Activated T-helper 1 cell treated with anti-CD3 and anti-CD28 coated beads, Interleukin-2, amount 50 U/mL, for 16 hours (primary cell): ENCODE measurements around the gene GRB7.
A peak's percentile ranks its signal among the peaks of the same experiment; 100 is the strongest.
"Not testable (repeated sequence)": the region's sequence is repeated elsewhere in the genome, so short reads cannot be mapped to it uniquely, and the experiment has no call there.

Source experiments
- DNase-seq, 2 donors: peaks; one replicate each; pipeline ENCODE4 v3.0.0-alpha.2; 2020; ENCODE audit warnings: low read depth in 1 of 2, low spot score in 1 of 2

The GRB7 gene

GRCh38 chr17:39751016-39751543 lies 13.3 kb downstream of the GRB7 start:
- DNase-seq = no peak

DNA sequence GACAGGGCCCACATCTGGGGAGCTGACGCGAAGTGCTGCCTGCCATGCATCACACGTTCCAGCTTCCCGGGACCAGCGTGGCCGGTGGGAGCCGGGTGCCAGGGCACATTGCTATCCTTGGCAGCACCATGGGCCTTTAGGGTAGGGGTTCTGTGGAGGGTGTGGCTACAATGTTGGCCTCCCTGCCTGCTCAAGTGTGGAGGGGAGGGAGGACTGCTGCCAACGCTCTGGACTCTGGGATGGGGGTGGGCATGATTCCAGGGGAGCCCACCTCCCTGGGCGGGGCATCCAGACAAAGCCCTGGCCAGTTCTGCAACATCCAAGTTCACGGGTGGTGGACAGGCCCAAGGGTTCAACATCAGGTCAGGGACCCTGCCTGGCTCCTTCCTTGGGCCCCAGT lies 13.9 kb downstream of the GRB7 start:
- DNase-seq = no peak

DNA sequence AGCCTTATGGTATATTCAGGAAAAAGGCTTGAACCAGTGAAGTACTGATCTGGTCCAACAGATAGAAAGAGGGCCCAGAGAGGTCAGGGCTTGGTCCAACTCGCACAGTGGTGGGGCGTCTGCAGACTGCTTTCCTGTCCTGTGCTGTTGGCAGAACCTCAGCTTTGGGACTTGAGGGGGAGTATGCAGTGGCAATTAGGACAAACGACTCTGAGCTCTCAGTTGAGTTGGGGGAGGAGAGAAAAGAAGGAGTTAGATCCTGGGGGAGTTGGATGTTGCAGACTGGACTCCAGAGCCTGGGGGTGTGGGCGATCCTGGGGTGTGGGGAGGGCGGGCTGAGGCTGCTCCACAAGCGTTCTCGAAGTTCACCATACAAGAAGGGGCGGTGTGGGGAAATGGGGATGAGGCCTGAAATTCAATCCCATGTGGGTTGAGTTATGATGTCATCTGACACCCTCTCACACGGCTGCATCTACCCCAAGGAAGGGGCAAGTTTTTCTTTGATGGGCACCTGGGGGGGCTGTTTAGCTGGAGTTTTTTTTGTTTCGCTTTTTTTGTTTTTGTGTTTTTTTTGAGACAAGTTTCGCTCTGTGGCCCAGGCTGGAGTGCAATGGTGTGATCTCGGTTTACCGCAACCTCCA lies 14.6 kb downstream of the GRB7 start:
- no peak for DNase-seq

DNA sequence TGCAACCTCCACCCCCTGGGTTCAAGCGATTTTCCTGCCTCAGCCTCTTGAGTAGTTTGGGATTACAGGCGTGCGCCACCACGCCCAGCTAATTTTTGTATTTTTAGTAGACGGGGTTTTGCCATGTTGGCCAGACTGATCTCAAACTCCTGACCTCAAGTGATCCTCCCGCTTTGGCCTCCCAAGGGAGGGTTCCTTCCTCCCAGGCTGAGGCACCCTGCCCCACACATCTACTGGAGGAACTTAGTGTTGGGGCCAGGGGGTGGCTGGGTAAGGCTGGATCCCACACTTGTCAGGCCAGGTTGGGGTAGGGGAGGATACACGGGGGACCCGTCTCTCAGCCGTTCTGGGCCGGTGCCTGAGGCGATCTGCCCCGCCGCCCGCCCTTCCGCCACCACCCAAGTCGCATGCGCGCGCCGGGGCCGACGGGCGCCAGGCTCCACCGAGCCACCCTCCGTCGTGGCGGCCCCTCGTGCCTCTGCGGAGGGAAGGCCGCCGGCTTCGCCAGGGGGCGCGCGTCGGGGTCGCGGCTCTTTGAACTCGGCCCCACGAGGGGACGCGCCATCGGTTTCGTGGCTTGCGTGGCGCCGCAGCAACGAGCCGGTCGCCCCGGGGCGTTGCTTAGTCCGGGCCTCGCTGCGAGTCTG lies 15.9 kb downstream of the GRB7 start:
- peak in 1 of 2 donors; percentile 36 for DNase-seq

- peak; percentile 91 to 95 for DNase-seq
These were observed 16.6 kb downstream of the GRB7 start for GRCh38 chr17:39754161-39754957.

- no peak for DNase-seq
These were observed 17.3 kb downstream of the GRB7 start for GRCh38 chr17:39754958-39755553.

DNA sequence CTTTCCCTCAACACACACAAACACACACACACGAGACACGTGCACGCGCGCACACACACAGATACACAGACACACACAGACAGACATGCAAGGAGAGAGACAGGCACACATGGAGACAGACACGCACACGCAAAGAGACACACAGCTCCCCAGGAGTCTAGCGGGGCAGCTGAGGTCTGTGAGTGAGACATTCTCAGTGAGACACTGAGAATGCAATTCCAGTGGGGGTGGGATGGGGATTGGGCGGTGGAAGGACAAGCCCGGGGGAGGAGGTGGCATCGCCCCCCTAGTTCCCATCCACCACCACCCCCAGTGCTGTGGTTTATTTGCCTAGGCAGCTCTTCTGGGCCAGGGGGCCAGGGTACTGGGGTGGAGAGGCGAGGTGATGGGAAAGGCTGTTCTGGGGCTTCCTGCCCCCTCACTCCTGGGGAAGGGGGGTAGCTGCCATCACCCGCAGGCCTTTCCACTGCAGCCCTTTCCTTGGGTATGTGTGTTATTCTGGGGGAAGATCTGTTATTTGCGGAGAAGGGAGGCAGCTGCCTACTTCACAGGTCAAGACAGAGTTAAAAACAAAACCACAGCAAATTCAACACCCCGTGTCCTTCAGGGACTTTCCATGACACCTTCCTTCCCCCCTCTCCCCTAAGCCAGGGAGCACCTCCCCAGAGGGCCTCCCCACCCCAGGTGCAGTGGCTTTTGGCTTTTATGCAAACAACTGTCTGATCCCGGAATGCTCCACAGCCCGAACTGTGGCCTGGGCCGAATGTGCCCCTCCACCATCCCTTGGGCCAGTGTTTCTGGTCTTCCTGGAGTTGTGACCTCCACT lies 18.0 kb downstream of the GRB7 start:
- DNase-seq = peak in 1 of 2 donors; percentile 44

DNA sequence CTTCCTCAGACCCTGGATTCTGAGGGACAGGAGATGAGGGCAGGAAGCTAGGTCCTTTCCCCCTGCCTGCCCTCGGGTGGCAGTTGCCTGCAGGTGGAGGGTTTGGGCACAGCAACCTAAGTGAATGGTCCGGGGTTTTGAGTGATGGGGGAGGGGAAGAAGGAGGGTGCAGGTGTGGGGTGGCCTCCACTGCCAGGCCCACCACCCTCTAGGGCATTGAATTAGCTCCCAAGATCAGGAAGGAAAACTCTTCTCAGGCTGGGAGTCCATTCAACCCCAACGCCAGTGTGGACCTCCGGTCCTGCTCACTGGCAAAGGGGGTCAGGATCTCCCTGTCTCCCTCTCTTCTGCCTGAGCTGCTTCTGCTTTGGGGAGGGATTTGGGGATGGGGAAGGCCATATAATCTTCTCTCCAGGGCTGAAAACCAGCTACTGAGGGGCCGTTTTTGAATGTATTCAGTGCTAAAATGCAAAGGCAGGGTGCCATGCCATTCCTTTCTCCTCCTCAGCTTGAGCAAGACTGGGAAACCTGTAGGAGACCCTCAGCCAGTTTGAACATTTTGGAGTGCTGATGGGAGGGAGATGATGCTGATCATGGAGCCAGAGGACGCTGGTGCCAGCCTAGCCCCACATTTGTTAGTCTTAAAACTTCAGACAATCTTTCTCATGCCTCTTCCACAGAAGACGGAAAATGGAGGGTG lies 18.8 kb downstream of the GRB7 start:
- no peak for DNase-seq

- no peak for DNase-seq
These were observed 19.5 kb downstream of the GRB7 start for GRCh38 chr17:39757176-39757662.

DNA sequence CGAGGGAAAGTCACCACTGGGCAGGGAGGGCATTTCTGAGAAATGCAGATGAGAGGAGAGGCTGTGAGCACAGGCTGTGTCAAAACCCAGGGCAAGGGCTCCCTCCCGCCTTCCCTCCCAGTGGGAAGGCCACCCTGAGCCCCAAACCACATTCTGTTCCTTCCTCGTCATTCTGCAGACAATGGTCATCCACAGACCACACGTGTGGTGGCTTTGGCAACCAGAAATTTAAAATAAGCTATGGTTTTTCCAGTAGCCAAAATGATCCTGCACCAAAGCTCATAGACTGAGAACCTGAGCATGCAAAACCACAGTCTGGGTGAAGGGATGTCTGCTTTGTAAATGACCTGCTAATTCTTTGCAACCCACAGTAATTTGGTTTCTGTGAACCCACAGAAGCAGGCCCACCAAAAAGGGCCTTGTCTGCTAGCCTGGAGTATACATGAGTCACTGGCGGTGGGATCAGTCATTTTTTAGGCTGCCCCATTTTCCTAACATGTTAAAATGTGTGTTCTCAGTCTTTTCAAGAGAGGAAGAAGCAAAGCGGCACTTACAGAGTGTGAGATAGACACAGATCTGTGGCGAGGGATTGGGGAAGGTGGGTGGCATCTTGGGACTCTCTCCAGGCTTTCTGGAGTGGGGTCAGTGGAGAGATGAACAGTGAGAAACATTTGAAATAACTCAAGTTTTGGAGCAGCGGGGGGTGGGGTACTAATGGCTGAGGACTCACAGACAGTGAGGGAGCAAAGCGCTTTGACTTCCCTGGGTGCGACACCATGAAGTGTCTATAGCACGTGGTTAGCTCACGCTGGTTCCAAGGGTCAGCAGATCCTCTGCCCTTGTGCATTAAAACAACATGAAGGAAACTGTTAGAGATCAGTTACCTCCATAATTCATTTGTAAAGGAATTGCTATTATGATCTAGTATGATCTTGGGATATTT lies 20.5 kb downstream of the GRB7 start:
- DNase-seq = peak in 1 of 2 donors; percentile 43

DNA sequence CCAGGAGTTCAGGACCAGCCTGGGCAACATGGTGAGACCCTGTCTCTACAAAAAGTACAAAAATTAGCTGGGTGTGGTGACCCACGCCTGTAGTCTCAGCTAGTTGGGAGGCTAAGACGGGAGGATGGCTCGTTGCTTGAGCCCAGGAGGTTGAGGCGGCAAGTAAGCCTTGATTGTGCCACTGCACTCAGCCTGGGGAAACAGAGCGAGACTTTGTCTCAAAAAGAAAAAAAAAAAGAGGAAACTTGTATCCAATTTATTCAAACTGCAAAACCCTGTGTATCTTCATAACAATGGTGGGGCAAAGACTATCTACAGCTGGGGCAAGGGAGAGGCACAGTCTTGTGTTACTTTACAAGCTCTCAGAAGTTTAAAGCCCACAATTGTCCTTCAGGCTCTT lies 21.5 kb downstream of the GRB7 start:
- no peak for DNase-seq

- DNase-seq = no peak
These were observed 24.2 kb downstream of the GRB7 start for GRCh38 chr17:39761861-39762496.

DNA sequence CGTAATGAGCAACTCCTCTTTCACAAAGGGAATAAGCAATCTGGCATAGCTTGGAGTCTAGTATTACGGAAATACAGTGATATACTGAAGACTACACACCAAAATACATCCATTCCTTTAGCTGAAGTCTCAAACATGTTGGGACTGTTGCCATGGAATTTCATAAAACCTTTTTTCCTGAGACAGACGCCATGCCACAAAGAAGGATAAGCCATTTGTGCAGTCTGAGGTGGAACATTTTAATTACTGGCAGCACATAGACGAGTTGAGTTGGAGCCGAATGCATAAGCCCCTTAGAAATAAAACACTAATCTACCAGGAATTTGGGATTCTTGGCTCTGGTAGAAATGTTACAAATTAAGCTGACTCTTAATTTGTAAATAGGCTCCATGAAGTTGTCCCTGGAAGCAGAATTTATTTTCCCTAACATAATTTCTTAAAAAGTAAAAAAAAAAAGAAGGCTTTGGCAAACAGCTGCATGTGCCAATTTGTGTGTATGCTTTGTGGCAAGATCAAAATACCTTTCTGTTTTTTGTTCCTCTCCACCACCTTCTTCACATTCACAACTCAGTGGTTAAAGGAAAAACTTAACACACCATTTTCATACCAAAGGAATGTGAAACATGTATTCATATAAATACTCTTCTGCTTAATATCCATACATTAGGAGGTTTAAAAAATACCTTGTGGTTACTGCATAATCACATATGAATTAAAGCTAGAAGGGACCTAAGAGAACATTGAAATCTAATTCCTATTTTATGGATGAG lies 25.5 kb downstream of the GRB7 start:
- DNase-seq = no peak

DNA sequence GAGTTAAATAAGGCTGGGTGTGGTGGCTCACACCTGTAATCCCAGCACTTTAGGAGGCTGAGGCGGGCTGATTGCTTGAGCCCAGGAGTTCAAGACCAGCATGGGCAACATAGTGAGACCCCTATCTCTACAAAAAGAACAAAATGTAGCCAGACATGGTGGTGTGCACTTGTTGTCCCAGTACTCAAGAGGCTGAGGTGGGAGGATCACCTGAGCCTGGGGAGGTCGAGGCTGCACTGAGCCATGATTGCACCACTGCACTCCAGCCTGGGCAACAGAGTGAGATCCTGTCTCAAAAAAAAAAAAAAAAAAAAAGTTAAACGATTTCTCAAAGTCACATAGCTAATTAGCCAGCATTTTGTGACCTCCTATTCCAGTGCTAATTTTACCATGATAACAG lies 26.4 kb downstream of the GRB7 start:
- DNase-seq = not testable (repeated sequence)

GRCh38 chr17:39765175-39765574 lies 27.4 kb downstream of the GRB7 start:
- no peak for DNase-seq

DNA sequence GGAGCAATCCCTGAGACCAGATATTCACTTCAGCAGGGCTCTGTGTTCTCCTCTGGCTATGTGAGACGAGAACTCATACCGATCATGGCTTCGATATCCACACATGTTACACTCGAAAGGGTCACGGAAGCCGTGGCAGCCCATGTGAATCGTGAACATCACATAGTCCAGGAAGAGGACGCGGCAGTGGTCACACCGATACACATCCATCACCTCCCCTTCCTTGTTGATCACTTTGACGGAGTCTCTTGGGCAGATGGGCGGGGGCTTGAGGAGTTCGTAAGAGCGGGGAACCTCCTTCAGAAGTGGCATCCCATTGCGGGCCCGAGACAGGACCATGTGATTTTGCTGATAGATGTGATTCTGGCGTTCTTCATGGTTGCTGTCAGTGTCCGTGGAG lies 28.0 kb downstream of the GRB7 start:
- no peak for DNase-seq

DNA sequence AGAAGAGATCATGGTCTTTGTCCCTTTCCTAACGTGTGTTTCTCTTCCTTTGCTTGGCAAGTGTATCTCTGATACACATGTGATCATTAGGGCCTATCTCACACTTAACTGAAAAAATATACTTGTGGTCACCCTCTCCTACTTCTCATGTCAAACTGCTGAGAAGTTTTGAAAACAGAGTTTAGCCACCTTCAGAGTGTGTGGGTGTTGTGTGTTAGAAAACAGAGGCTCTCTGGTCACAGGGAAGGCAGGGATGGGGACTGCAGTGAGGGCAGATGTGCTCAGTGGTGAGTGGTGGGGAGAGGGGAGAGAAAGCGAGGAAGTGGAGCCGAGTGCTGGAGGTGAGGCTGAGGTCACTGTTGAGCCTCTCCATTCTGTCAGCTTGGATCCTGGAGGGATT lies 29.4 kb downstream of the GRB7 start:
- DNase-seq = no peak
